Vagina (tissue), 2 donors: Measurements from ENCODE around the gene CCDC69. TPM values are rescaled to one million over a fixed set of nuclear protein-coding genes. Genes with fewer than 3 reads are reported as not detected.

ENCODE experiments used
- DNase-seq, 2 donors: peaks; one replicate each; pipeline ENCODE4 v3.0.0-alpha.2; 2017; ENCODE audit errors: extremely low spot score in 2 of 2
- H3K27ac ChIP-seq: fragments of 200-600 bp; sonication (generic); one replicate; pipeline ENCODE4 v1.5.1; 2019
- H3K27me3 ChIP-seq: fragments of 200-600 bp; sonication (generic); one replicate; pipeline ENCODE4 v1.5.1; 2019
- H3K36me3 ChIP-seq, 2 donors: fragments of 200-600 bp; sonication (generic); one replicate each; pipeline ENCODE4 v1.5.1; 2017 to 2019
- H3K4me1 ChIP-seq: fragments of 200-600 bp; sonication (generic); one replicate; pipeline ENCODE4 v1.5.1; 2019
- H3K4me3 ChIP-seq, 2 donors: fragments of 200-600 bp; sonication (generic); 1 replicate in 1 of 2; 2 replicates in 1 of 2; pipeline ENCODE4 v1.5.1; 2016 to 2019
- H3K9me3 ChIP-seq: fragments of 200-600 bp; sonication (generic); one replicate; pipeline ENCODE4 v1.5.1; 2019
- CTCF ChIP-seq, 3 experiments: fragments of 450-650 bp in 2 of 3; fragments of 200-600 bp in 1 of 3; sonication (generic) in 1 of 3; IDR thresholded peaks; one replicate each; pipeline ENCODE4 v1.5.1; 2017 to 2019; ENCODE audit warnings: antibody characterized with exemption in 3 of 3, mild to moderate bottlenecking in 2 of 3, moderate library complexity in 2 of 3
- POLR2A ChIP-seq, 2 donors: fragments of 450-650 bp; IDR thresholded peaks; one replicate each; pipeline ENCODE4 v1.6.1; 2017; ENCODE audit warnings: antibody characterized with exemption in 2 of 2, mild to moderate bottlenecking in 2 of 2, moderate library complexity in 2 of 2
- POLR2AphosphoS5 ChIP-seq, 2 donors: sonication (generic); formaldehyde crosslinking; IDR thresholded peaks; one replicate each; pipeline ENCODE4 v1.9.0; 2017; ENCODE audit warnings: antibody characterized with exemption in 2 of 2, mild to moderate bottlenecking in 2 of 2, low read depth in 1 of 2; ENCODE audit not compliant: insufficient read depth in 1 of 2
- intact Hi-C: fragments of 100-400 bp; cut with DNase I; formaldehyde crosslinking; loops from one replicate; pipeline ENCODE4 v1.15.1; 2023
- total RNA-seq: library from RNA; depleted of rRNA; stranded (reverse); fragments of >200 nt; gene quantifications from one replicate; pipeline ENCODE4 v1.2.3, GENCODE V29; 2016

The CCDC69 gene
- total RNA-seq, 1 donor from 2014 or later: 84.5 TPM

GRCh38 chr5:151249281-151249680, 25.4 kb upstream of the CCDC69 start:
- no peak for TF ChIP-seq CTCF (IDR thresholded peaks at IDR 0.05)
- no peak for TF ChIP-seq POLR2AphosphoS5 (IDR thresholded peaks at IDR 0.05; ENCODE audit: insufficient read depth in 1 of 2, low read depth in 1 of 2)
- TF ChIP-seq POLR2A (IDR thresholded peaks at IDR 0.05): no peak
- DNase-seq: no peak
- no peaks in the 10 kb centered on the region for H3K9me3 ChIP-seq
- intact Hi-C loops: no loop called here
- H3K4me1 ChIP-seq: peaks cover 11% of the 10 kb centered on the region
- no peaks in the 10 kb centered on the region for H3K36me3 ChIP-seq
- H3K27ac ChIP-seq: no peak overlapping the region
- no peaks in the 10 kb centered on the region for H3K27me3 ChIP-seq
- no peak overlapping the region for H3K4me3 ChIP-seq

- no peak overlapping the region for H3K4me3 ChIP-seq
- no peak for TF ChIP-seq CTCF (IDR thresholded peaks at IDR 0.05)
- H3K36me3 ChIP-seq: no peaks in the 10 kb centered on the region
- intact Hi-C loops: no loop called here
- peaks cover 5% of the 10 kb centered on the region for H3K4me1 ChIP-seq
- H3K27ac ChIP-seq: no peak overlapping the region
- no peaks in the 10 kb centered on the region for H3K27me3 ChIP-seq
- no peaks in the 10 kb centered on the region for H3K9me3 ChIP-seq
- no peak for DNase-seq
These were observed 24.8 kb upstream of the CCDC69 start for GRCh38 chr5:151248651-151249050.

GRCh38 chr5:151245680-151246219, 21.9 kb upstream of the CCDC69 start:
- Histone ChIP-seq H3K4me1 (no peaks in the 10 kb centered on the region), H3K27me3 (no peaks in the 10 kb centered on the region), H3K27ac (no peak overlapping the region), H3K36me3 (no peaks in the 10 kb centered on the region), H3K9me3 (no peaks in the 10 kb centered on the region), H3K4me3 (no peak overlapping the region)
- DNase-seq: no peak
- intact Hi-C loops: no loop called here
- TF ChIP-seq CTCF (IDR thresholded peaks at IDR 0.05): no peak
- TF ChIP-seq POLR2AphosphoS5 (IDR thresholded peaks at IDR 0.05; ENCODE audit: insufficient read depth in 1 of 2, low read depth in 1 of 2): no peak
- no peak for TF ChIP-seq POLR2A (IDR thresholded peaks at IDR 0.05)

- Histone ChIP-seq H3K36me3 (no peaks in the 10 kb centered on the region), H3K4me1 (no peaks in the 10 kb centered on the region), H3K27ac (no peak overlapping the region), H3K27me3 (no peaks in the 10 kb centered on the region), H3K4me3 (no peak overlapping the region), H3K9me3 (no peaks in the 10 kb centered on the region)
- no peak for DNase-seq
- intact Hi-C loops: no loop called here
- TF ChIP-seq CTCF (IDR thresholded peaks at IDR 0.05) (no peak), POLR2AphosphoS5 (IDR thresholded peaks at IDR 0.05; ENCODE audit: insufficient read depth in 1 of 2, low read depth in 1 of 2) (no peak), POLR2A (IDR thresholded peaks at IDR 0.05) (no peak)
These were observed 20.3 kb upstream of the CCDC69 start for GRCh38 chr5:151244206-151244605.

GRCh38 chr5:151243564-151243963, 19.7 kb upstream of the CCDC69 start:
- Histone ChIP-seq H3K27ac (no peak overlapping the region), H3K4me1 (no peaks in the 10 kb centered on the region), H3K9me3 (no peaks in the 10 kb centered on the region), H3K36me3 (no peaks in the 10 kb centered on the region), H3K27me3 (no peaks in the 10 kb centered on the region), H3K4me3 (no peak overlapping the region)
- no peak for TF ChIP-seq CTCF (IDR thresholded peaks at IDR 0.05)
- no peak for TF ChIP-seq POLR2AphosphoS5 (IDR thresholded peaks at IDR 0.05; ENCODE audit: insufficient read depth in 1 of 2, low read depth in 1 of 2)
- no peak for TF ChIP-seq POLR2A (IDR thresholded peaks at IDR 0.05)
- intact Hi-C loops: no loop called here
- DNase-seq: no peak
